K562 (cell line): Measurements from ENCODE around the gene ING4. TPM values are rescaled to one million over a fixed set of nuclear protein-coding genes. Genes with fewer than 3 reads are reported as not detected.

Source experiments
- ATAC-seq: fragments of 200-7000 bp; cut with Tn5 transposase; 3 replicates; pipeline ENCODE4 v1.9.1; 2020; ENCODE audit warnings: moderate library complexity
- BruUV-seq: library from RNA; stranded (reverse); fragments of 400-500 nt; replicated peaks from 2 replicates; lab custom pipeline; 2021; lab: Mats Ljungman, UMichigan
- CTCF ChIA-PET: fragments of 300-600 bp; formaldehyde crosslinking; extraction: SDS; loops from one replicate; lab custom pipeline; 2021; ENCODE audit warnings: low intra/inter-chr PET ratio; lab: Yijun Ruan, JAX
- POLR2A ChIA-PET: fragments of 300-600, 350-650 bp; sonication (Branson Sonifier 250); formaldehyde crosslinking; extraction: SDS; loops from one replicate; lab custom pipeline; 2021; ENCODE audit warnings: antibody characterized with exemption, inconsistent platforms; lab: Yijun Ruan, JAX
- DNase-seq, 4 experiments: peaks; one replicate each; pipeline versions ENCODE4 v3.0.0 to v3.0.0-alpha.2; 2011 to 2018; ENCODE audit warnings: low spot score in 3 of 4, mixed read lengths in 3 of 4; ENCODE audit errors: extremely low read depth in 1 of 4
- FAIRE-seq: peaks from 2 replicates; lab custom pipeline; 2011; peaks lifted over from hg19 to GRCh38; lab: Jason Lieb, UNC
- H2AFZ ChIP-seq: 2 replicates; pipeline ENCODE4 v1.6.0; 2011; ENCODE audit warnings: low read depth, low read length, control low read depth, inconsistent platforms
- H3K27ac ChIP-seq: fragments of 200-600 bp; 3 replicates; pipeline ENCODE4 v1.8.0; 2011; ENCODE audit warnings: low read depth, mild to moderate bottlenecking, control low read depth, inconsistent platforms, low read length, moderate library complexity, mixed read lengths; ENCODE audit errors: extremely low read depth
- H3K27me3 ChIP-seq, 2 experiments: fragments of 300-600 bp in 1 of 2; 2 replicates in 1 of 2; 3 replicates in 1 of 2; pipeline versions ENCODE4 v1.6.0 to v1.8.0; 2011; ENCODE audit warnings: inconsistent platforms in 2 of 2, low read length in 2 of 2, mild to moderate bottlenecking in 1 of 2, mixed read lengths in 1 of 2, moderate library complexity in 1 of 2; ENCODE audit not compliant: control insufficient read depth in 2 of 2, insufficient read depth in 2 of 2
- H3K36me3 ChIP-seq: fragments of 300-600 bp; 3 replicates; pipeline ENCODE4 v1.8.0; 2011; ENCODE audit warnings: mild to moderate bottlenecking, low read length, inconsistent platforms; ENCODE audit not compliant: control insufficient read depth, insufficient read depth
- H3K4me1 ChIP-seq, 2 experiments: fragments of 200-600 bp in 1 of 2; replicated peaks in 1 of 2; 2 replicates in 1 of 2; 3 replicates in 1 of 2; pipeline versions ENCODE4 v1.5.1 to v1.8.0; 2011; ENCODE audit warnings: inconsistent platforms in 2 of 2, low read length in 2 of 2, mild to moderate bottlenecking in 1 of 2, mixed read lengths in 1 of 2, moderate library complexity in 1 of 2; ENCODE audit not compliant: control insufficient read depth in 2 of 2, insufficient read depth in 2 of 2
- H3K4me2 ChIP-seq: 2 replicates; pipeline ENCODE4 v1.6.1; 2011; ENCODE audit warnings: low read length, control low read depth, inconsistent platforms, mixed read lengths; ENCODE audit not compliant: insufficient read depth
- H3K4me3 ChIP-seq: fragments of 200-600 bp; sonication (generic), shearing (Covaris generic); 2 replicates; pipeline ENCODE4 v1.5.1; 2016; ENCODE audit warnings: control low read depth, inconsistent platforms
- H3K79me2 ChIP-seq: fragments of 200-600 bp; 3 replicates; pipeline ENCODE4 v1.8.0; 2011; ENCODE audit warnings: low read length, inconsistent platforms; ENCODE audit not compliant: control insufficient read depth, insufficient read depth
- H3K9ac ChIP-seq, 2 experiments: 2 replicates each; pipeline versions ENCODE4 v1.6.0 to v1.6.1; 2011; ENCODE audit warnings: low read depth in 2 of 2, low read length in 2 of 2, control low read depth in 1 of 2, inconsistent platforms in 1 of 2, mild to moderate bottlenecking in 1 of 2, mixed read lengths in 1 of 2; ENCODE audit not compliant: insufficient read depth in 1 of 2
- H3K9me1 ChIP-seq: one replicate; pipeline ENCODE4 v1.6.0; 2011; ENCODE audit warnings: inconsistent platforms, mild to moderate bottlenecking, low read length, moderate library complexity; ENCODE audit not compliant: control insufficient read depth, insufficient read depth
- H3K9me3 ChIP-seq: replicated peaks from 2 replicates; pipeline ENCODE4 v1.5.1; 2011; ENCODE audit warnings: low read depth, low read length, inconsistent platforms; ENCODE audit not compliant: control insufficient read depth, insufficient read depth
- H4K20me1 ChIP-seq: replicated peaks from 2 replicates; pipeline ENCODE4 v1.6.1; 2011; ENCODE audit warnings: low read length, inconsistent platforms, mixed read lengths; ENCODE audit not compliant: control insufficient read depth, insufficient read depth
- CXXC5 ChIP-seq: fragments of 250-450 bp; sonication (Bioruptor Pico); IDR thresholded peaks from 2 replicates; pipeline ENCODE4 v1.8.0; 2022; ENCODE audit warnings: inconsistent platforms, mild to moderate bottlenecking, moderate library complexity
- HDAC8 ChIP-seq: fragments of 450-650 bp; IDR thresholded peaks from 2 replicates; pipeline ENCODE4 v1.6.1; 2016; ENCODE audit warnings: mild to moderate bottlenecking, missing genetic modification characterization, moderate library complexity, missing compliant biosample characterization
- SPI1 ChIP-seq: IDR thresholded peaks from 2 replicates; pipeline ENCODE4 v1.6.1; 2011; ENCODE audit warnings: low read depth, low read length, control low read depth, borderline replicate concordance
- WHSC1 ChIP-seq: IDR thresholded peaks from one replicate; pipeline ENCODE4 v1.6.1; 2012; ENCODE audit warnings: low read length, control low read depth, inconsistent platforms
- WGBS: fragments of 100-300 bp; shearing (Covaris generic); methylation state at CpG from one replicate; pipeline ENCODE4 v1.1.6; 2016; ENCODE audit warnings: low coverage, mixed read lengths; ENCODE audit not compliant: insufficient coverage; ENCODE audit errors: missing lambda C conversion rate; 5-methylcytosine and 5-hydroxymethylcytosine counted together
- in situ Hi-C: fragments of 300-500 bp; cut with MboI; formaldehyde crosslinking; loops from 4 replicates; pipeline ENCODE4 v1.15.0; 2018; ENCODE audit warnings: inconsistent platforms, mixed read lengths
- intact Hi-C: fragments of 100-400 bp; cut with micrococcal nuclease; formaldehyde crosslinking; loops from 2 replicates; pipeline ENCODE4 v1.14.2; 2022
- polyA plus RNA-seq, 8 experiments: library from polyadenylated mRNA; depleted of rRNA in 4 of 8; stranded (reverse) in 5 of 8; unstranded in 3 of 8; fragments of >200 nt; fragmentation: Nextera tagmentation in 2 of 8; fragmentation: Illumina TruSeq in 1 of 8; extraction: Ambion mirVana in 2 of 8; extraction: Trizol in 1 of 8; gene quantifications; 2 replicates each; pipeline versions ENCODE4 v1.2.1 to v1.2.3, GENCODE V29; 2011 to 2014; ENCODE audit warnings: inconsistent platforms in 1 of 8, missing spikeins in 1 of 8
- total RNA-seq, 7 experiments: library from RNA; depleted of rRNA in 6 of 7; stranded (reverse); fragments of >200 nt in 6 of 7; fragmentation: Illumina TruSeq in 2 of 7; extraction: Trizol in 2 of 7; gene quantifications; 2 replicates each; pipeline versions ENCODE4 v1.2.1 to v1.2.3, GENCODE V29; 2011 to 2021; ENCODE audit warnings: low replicate concordance in 1 of 7

ING4 gene
- total and polyA plus RNA-seq, 9 of the 15 experiments (the other 6 are each of a cell fraction or from before 2014, with no cell fraction given), result 6.6 to 30.2 (median 15.7) TPM

DNA sequence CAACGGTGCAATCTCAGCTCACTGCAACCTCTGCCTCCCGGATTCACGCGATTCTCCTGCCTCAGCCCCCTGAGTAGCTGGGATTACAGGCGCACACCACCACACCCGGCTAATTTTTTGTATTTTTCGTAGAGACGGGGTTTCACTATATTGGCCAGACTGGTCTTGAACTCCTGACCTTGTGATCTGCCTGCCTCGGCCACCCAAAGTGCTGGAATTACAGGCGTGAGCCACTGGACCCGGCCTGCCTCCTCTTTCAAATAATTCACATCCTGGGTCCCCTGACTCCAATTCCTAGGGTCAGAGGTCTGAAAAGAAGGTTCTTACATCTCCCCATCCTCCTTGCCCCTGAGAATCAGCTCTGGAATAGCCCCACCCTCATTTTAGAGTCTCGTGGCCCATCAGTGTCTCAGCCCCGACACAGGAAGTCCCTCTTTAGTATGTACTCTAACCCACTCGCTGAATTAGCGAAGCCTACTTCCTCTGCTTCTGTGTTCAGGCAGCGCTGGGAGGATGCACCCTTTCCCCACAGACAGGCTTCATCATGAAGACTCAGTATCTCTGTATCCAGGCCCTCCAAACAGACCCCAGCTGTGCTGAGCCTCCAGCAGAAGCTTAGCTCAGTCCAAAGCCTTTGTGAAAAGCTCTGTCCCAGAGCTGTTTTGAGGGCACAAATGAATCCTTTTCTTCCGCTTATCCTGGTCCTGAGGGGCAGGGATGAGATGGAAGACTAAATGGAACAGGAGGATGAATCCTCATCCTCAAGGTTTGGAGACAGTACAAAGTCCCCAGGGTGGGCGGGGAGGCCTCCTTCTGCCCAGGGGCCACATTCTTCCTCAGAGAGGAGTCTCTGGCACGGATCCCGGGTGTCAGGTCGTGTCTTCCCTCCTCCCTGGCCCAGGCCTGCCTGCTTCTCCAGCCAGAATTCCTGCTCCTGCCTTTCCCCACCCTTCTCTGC lies 30.6 kb downstream of the ING4 start:
- Histone ChIP-seq H3K4me1 (peaks cover 26 to 30% of the 10 kb centered on the region in 2 experiments; a peak in 4 of 5 replicates), H3K27me3 (no peaks in the 10 kb centered on the region), H3K4me2 (peak overlapping the region; percentile 46; the same call in 1 of the 2 replicates), H4K20me1 (no peaks in the 10 kb centered on the region), H2AFZ (no peak overlapping the region), H3K27ac (0 out of 3 replicates have a peak overlapping the region, but pooled peaks have one; percentile 8), H3K4me3 (no peak overlapping the region), H3K9me1 (no peaks in the 10 kb centered on the region), H3K79me2 (peaks cover 19% of the 10 kb centered on the region), H3K9ac (peak overlapping the region in 1 of 2 experiments; percentile 76; a peak in 2 of 4 replicates), H3K9me3 (no peaks in the 10 kb centered on the region), H3K36me3 (no peaks in the 10 kb centered on the region; the same call in 2 of the 3 replicates)
- 37% methylated on average over 20 of the region's 21 CpGs for WGBS
- DNase-seq (peak in 1 of 4 experiments; percentile 44), FAIRE-seq (no peak), ATAC-seq (no peak)
- no TSS peak for BruUV-seq
- ChIA-PET POLR2A (interaction anchor here (0.7 to 1.5 kb wide), 2 partner anchors 18 to 40 kb away, joined by 3 to 6 read pairs; no protein-coding TSS in a partner anchor), CTCF (no interaction called here)
- intact Hi-C loops, result no loop called here
- in situ Hi-C loops, result no loop called here
- TF ChIP-seq WHSC1, result no peak
- peak; percentile 7; the same call in 1 of the 2 replicates for TF ChIP-seq CXXC5 (CRISPR knock-in tag)
- no peak for TF ChIP-seq HDAC8 (tag)
- TF ChIP-seq SPI1, result peak; percentile 18; the same call in 1 of the 2 replicates
